Measurements from ENCODE around the gene TEAD1. TPM values are rescaled to one million over a fixed set of nuclear protein-coding genes. Genes with fewer than 3 reads are reported as not detected.

The TEAD1 gene
- total RNA-seq, 1 donor from 2014 or later: 154 TPM

DNA sequence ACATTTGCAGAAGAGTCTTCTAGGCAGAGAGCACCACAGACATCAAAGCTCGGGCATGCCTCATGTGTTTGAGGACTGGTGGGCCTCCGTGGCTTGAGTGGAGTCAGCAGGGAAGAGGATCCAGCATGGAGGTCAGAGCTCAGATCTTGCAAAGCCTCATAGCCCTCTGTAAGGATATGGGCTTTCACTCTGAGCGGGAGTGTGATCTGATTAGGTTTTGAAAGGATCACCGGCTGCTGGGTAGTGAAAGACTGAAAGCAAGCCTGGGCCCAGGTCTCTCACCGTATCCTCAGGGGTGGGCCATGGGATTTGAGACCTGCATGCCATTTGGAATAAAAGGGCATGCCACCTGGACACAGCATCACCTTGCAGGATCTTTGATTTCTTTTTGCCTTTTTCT lies 112.7 kb downstream of the TEAD1 start:
- H3K9me3 Mint-ChIP-seq (ENCODE audit: unreplicated experiment): no peaks in the 10 kb centered on the region
- H3K27me3 Mint-ChIP-seq (ENCODE audit: unreplicated experiment): no peaks in the 10 kb centered on the region
- H3K4me1 Mint-ChIP-seq (ENCODE audit: unreplicated experiment): peaks cover 49% of the 10 kb centered on the region
- no peak overlapping the region for H3K4me3 Mint-ChIP-seq (ENCODE audit: unreplicated experiment)
- H3K36me3 Mint-ChIP-seq (ENCODE audit: unreplicated experiment): peaks cover 4% of the 10 kb centered on the region
- no peak for TF ChIP-seq CTCF (IDR thresholded peaks at IDR 0.05)
- DNase-seq (ENCODE audit: extremely low spot score, unreplicated experiment): no peak
- H3K27ac Mint-ChIP-seq (ENCODE audit: unreplicated experiment): peak overlapping the region; percentile 58

- H3K36me3 Mint-ChIP-seq (ENCODE audit: unreplicated experiment): no peaks in the 10 kb centered on the region
- peaks cover 58% of the 10 kb centered on the region for H3K4me1 Mint-ChIP-seq (ENCODE audit: unreplicated experiment)
- no peaks in the 10 kb centered on the region for H3K9me3 Mint-ChIP-seq (ENCODE audit: unreplicated experiment)
- H3K27ac Mint-ChIP-seq (ENCODE audit: unreplicated experiment): peak overlapping the region; percentile 81
- DNase-seq (ENCODE audit: extremely low spot score, unreplicated experiment): no peak
- peak overlapping the region; percentile 54 for H3K4me3 Mint-ChIP-seq (ENCODE audit: unreplicated experiment)
- no peaks in the 10 kb centered on the region for H3K27me3 Mint-ChIP-seq (ENCODE audit: unreplicated experiment)
- no peak for TF ChIP-seq CTCF (IDR thresholded peaks at IDR 0.05)
Measured at GRCh38 chr11:12787847-12788246, 113.6 kb downstream of the TEAD1 start.

GRCh38 chr11:12789054-12789453 lies 114.8 kb downstream of the TEAD1 start:
- no peaks in the 10 kb centered on the region for H3K36me3 Mint-ChIP-seq (ENCODE audit: unreplicated experiment)
- H3K4me1 Mint-ChIP-seq (ENCODE audit: unreplicated experiment): peaks cover 63% of the 10 kb centered on the region
- no peak for TF ChIP-seq CTCF (IDR thresholded peaks at IDR 0.05)

GRCh38 chr11:12789596-12790215 lies 115.5 kb downstream of the TEAD1 start:
- peaks cover 63% of the 10 kb centered on the region for H3K4me1 Mint-ChIP-seq (ENCODE audit: unreplicated experiment)
- peak overlapping the region; percentile 10 for H3K27ac Mint-ChIP-seq (ENCODE audit: unreplicated experiment)
- no peaks in the 10 kb centered on the region for H3K36me3 Mint-ChIP-seq (ENCODE audit: unreplicated experiment)
- no peak for DNase-seq (ENCODE audit: extremely low spot score, unreplicated experiment)
- H3K9me3 Mint-ChIP-seq (ENCODE audit: unreplicated experiment): no peaks in the 10 kb centered on the region
- no peak overlapping the region for H3K4me3 Mint-ChIP-seq (ENCODE audit: unreplicated experiment)
- no peak for TF ChIP-seq CTCF (IDR thresholded peaks at IDR 0.05)
- no peaks in the 10 kb centered on the region for H3K27me3 Mint-ChIP-seq (ENCODE audit: unreplicated experiment)

More at GRCh38 chr11:12789054-12789453, 114.8 kb downstream of the TEAD1 start:
- no peaks in the 10 kb centered on the region for H3K9me3 Mint-ChIP-seq (ENCODE audit: unreplicated experiment)
- H3K4me3 Mint-ChIP-seq (ENCODE audit: unreplicated experiment): no peak overlapping the region
- H3K27ac Mint-ChIP-seq (ENCODE audit: unreplicated experiment): peak overlapping the region; percentile 81
- no peak for DNase-seq (ENCODE audit: extremely low spot score, unreplicated experiment)
- H3K27me3 Mint-ChIP-seq (ENCODE audit: unreplicated experiment): no peaks in the 10 kb centered on the region

DNA sequence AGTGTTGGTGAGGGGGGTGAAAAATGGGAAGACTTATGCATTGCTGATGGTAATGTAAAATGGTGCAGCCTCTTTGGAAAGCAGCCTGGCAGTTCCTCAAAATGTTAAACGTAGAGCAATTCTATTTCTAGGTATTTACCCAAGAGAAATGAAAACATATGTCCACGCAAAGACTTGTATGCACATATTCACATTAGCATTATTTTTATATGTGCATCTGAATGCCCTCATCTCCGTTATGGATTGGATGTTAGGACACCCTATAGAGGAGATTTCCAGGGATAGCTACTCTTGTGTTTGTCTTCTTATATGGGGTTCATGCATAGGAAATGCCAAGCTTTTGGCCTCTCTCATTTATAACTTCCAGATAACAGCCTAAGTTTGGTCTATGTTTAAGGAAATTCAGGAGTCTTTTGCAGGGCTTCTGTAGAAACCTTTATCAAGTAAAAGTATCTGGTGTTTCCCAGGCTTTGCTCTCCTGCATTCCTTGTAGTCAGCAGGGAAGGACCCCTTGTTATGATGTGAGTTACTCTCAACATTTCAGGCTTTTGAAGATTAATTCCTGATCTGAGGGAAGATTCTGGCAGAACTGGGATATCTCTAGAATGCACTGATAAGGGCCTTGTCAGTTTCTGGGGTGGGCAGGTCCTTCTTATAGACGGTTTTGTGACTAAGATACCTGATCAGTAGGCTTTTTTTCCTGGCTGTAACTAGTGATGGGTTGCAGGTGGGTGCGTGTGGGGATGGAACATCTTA lies 116.8 kb downstream of the TEAD1 start:
- H3K27ac Mint-ChIP-seq (ENCODE audit: unreplicated experiment): no peak overlapping the region
- H3K27me3 Mint-ChIP-seq (ENCODE audit: unreplicated experiment): no peaks in the 10 kb centered on the region
- H3K4me1 Mint-ChIP-seq (ENCODE audit: unreplicated experiment): peaks cover 68% of the 10 kb centered on the region
- peaks cover 2% of the 10 kb centered on the region for H3K36me3 Mint-ChIP-seq (ENCODE audit: unreplicated experiment)
- TF ChIP-seq CTCF (IDR thresholded peaks at IDR 0.05): no peak
- no peak for DNase-seq (ENCODE audit: extremely low spot score, unreplicated experiment)
- H3K9me3 Mint-ChIP-seq (ENCODE audit: unreplicated experiment): no peaks in the 10 kb centered on the region
- H3K4me3 Mint-ChIP-seq (ENCODE audit: unreplicated experiment): no peak overlapping the region
